HEK293 (cell line): Measurements from ENCODE around the gene THUMPD3.
A peak's percentile ranks its signal among the peaks of the same experiment; 100 is the strongest.

ENCODE experiments used
- EGR2 ChIP-seq: fragments of 450-650 bp; formaldehyde crosslinking; IDR thresholded peaks from 2 replicates; pipeline ENCODE4 v1.5.1; 2016; ENCODE audit warnings: low read depth, missing biosample characterization, missing genetic modification characterization
- KLF8 ChIP-seq: fragments of 450-650 bp; formaldehyde crosslinking; IDR thresholded peaks from 2 replicates; pipeline ENCODE4 v1.5.1; 2016; ENCODE audit warnings: missing biosample characterization, missing genetic modification characterization
- ZNF514 ChIP-seq: fragments of 450-650 bp; formaldehyde crosslinking; IDR thresholded peaks from 2 replicates; pipeline ENCODE4 v1.5.1; 2016; ENCODE audit warnings: missing biosample characterization, missing genetic modification characterization
- TF ChIP-seq, protein P1 (sequence below): fragments of 450-650 bp; formaldehyde crosslinking; IDR thresholded peaks from 2 replicates; pipeline ENCODE4 v1.5.1; 2016; ENCODE audit warnings: missing biosample characterization, missing genetic modification characterization
- TF ChIP-seq, protein P2 (sequence below): fragments of 450-650 bp; formaldehyde crosslinking; IDR thresholded peaks from 2 replicates; pipeline ENCODE4 v1.5.1; 2017; ENCODE audit warnings: missing biosample characterization, mild to moderate bottlenecking, missing genetic modification characterization, moderate library complexity
- TF ChIP-seq, protein P3 (sequence below): fragments of 450-650 bp; formaldehyde crosslinking; IDR thresholded peaks from 2 replicates; pipeline ENCODE4 v1.5.1; 2016; ENCODE audit warnings: missing biosample characterization, missing genetic modification characterization
- TF ChIP-seq, protein P4 (sequence below): fragments of 450-650 bp; formaldehyde crosslinking; IDR thresholded peaks from 2 replicates; pipeline ENCODE4 v1.5.1; 2016; ENCODE audit warnings: missing biosample characterization, missing genetic modification characterization, borderline replicate concordance
- TF ChIP-seq, protein P5 (sequence below): fragments of 450-650 bp; formaldehyde crosslinking; IDR thresholded peaks from 2 replicates; pipeline ENCODE4 v1.5.1; 2016; ENCODE audit warnings: missing biosample characterization, missing genetic modification characterization
- TF ChIP-seq, protein P6 (sequence below): fragments of 450-650 bp; formaldehyde crosslinking; IDR thresholded peaks from 2 replicates; pipeline ENCODE4 v1.5.1; 2016; ENCODE audit warnings: missing biosample characterization, missing genetic modification characterization
- TF ChIP-seq, protein P7 (sequence below): fragments of 450-650 bp; formaldehyde crosslinking; conservative IDR thresholded peaks from 2 replicates; pipeline ENCODE4 v1.5.1; 2016; ENCODE audit warnings: low read depth, missing biosample characterization, missing genetic modification characterization
- TF ChIP-seq, protein P8 (sequence below): fragments of 450-650 bp; formaldehyde crosslinking; IDR thresholded peaks from 2 replicates; pipeline ENCODE4 v1.5.1; 2017; ENCODE audit warnings: missing biosample characterization, missing genetic modification characterization

The THUMPD3 gene

DNA sequence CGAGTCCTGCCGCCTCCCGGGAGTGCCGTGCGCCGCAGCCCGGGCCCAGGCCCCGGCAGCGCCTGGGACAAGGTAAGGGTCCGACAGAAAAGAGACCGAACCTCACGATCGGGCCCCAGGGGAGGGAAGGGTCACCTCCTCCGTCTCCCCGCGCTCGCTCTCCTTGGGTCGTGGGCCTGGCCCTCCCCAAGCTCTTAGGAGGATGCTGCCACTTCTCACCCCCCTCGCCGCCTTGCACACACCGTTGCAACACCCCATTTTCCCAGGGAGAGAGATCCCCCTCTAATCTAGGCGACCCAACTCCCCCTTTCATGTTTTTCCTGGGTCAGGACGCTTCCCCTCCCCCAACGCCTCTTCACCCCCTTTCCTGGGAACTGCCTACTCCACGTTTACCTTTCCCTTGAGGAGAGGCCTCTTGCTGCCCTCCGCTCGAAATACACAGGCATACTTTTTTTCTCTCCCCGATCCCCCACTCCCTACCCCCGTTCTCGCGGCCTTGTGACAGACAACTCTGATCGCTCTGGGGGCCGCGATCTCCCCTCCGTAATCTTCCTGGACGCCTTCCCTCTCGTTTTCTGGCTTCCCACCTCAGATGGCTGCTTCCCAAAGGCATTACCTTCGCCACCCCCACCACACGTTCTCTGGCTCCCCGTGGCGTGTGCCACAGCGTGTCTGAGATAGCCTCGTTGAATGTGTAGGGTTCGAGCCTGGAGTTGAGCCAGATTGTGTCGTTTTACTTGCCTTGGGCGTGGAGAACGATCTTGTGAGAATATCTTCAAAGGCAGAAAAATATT is 35.2 kb downstream of the THUMPD3 start (continued):
- TF ChIP-seq, protein P1, sequence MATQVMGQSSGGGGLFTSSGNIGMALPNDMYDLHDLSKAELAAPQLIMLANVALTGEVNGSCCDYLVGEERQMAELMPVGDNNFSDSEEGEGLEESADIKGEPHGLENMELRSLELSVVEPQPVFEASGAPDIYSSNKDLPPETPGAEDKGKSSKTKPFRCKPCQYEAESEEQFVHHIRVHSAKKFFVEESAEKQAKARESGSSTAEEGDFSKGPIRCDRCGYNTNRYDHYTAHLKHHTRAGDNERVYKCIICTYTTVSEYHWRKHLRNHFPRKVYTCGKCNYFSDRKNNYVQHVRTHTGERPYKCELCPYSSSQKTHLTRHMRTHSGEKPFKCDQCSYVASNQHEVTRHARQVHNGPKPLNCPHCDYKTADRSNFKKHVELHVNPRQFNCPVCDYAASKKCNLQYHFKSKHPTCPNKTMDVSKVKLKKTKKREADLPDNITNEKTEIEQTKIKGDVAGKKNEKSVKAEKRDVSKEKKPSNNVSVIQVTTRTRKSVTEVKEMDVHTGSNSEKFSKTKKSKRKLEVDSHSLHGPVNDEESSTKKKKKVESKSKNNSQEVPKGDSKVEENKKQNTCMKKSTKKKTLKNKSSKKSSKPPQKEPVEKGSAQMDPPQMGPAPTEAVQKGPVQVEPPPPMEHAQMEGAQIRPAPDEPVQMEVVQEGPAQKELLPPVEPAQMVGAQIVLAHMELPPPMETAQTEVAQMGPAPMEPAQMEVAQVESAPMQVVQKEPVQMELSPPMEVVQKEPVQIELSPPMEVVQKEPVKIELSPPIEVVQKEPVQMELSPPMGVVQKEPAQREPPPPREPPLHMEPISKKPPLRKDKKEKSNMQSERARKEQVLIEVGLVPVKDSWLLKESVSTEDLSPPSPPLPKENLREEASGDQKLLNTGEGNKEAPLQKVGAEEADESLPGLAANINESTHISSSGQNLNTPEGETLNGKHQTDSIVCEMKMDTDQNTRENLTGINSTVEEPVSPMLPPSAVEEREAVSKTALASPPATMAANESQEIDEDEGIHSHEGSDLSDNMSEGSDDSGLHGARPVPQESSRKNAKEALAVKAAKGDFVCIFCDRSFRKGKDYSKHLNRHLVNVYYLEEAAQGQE (tag by site-specific recombination), result no peak
- peak; percentile 72 for TF ChIP-seq EGR2 (tag by site-specific recombination)
- TF ChIP-seq, protein P2, sequence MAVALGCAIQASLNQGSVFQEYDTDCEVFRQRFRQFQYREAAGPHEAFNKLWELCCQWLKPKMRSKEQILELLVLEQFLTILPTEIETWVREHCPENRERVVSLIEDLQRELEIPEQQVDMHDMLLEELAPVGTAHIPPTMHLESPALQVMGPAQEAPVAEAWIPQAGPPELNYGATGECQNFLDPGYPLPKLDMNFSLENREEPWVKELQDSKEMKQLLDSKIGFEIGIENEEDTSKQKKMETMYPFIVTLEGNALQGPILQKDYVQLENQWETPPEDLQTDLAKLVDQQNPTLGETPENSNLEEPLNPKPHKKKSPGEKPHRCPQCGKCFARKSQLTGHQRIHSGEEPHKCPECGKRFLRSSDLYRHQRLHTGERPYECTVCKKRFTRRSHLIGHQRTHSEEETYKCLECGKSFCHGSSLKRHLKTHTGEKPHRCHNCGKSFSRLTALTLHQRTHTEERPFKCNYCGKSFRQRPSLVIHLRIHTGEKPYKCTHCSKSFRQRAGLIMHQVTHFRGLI (tag by site-specific recombination), result no peak
- TF ChIP-seq, protein P3, sequence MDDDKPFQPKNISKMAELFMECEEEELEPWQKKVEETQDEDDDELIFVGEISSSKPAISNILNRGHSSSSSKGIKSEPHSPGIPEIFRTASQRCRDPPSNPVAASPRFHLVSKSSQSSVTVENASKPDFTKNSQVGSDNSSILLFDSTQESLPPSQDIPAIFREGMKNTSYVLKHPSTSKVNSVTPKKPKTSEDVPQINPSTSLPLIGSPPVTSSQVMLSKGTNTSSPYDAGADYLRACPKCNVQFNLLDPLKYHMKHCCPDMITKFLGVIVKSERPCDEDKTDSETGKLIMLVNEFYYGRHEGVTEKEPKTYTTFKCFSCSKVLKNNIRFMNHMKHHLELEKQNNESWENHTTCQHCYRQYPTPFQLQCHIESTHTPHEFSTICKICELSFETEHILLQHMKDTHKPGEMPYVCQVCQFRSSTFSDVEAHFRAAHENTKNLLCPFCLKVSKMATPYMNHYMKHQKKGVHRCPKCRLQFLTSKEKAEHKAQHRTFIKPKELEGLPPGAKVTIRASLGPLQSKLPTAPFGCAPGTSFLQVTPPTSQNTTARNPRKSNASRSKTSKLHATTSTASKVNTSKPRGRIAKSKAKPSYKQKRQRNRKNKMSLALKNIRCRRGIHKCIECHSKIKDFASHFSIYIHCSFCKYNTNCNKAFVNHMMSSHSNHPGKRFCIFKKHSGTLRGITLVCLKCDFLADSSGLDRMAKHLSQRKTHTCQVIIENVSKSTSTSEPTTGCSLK (tag by site-specific recombination), result no peak
- TF ChIP-seq KLF8 (tag by site-specific recombination), result peak; percentile 50; the same call in 1 of the 2 replicates
- TF ChIP-seq ZNF514 (tag by site-specific recombination), result no peak
- TF ChIP-seq, protein P4, sequence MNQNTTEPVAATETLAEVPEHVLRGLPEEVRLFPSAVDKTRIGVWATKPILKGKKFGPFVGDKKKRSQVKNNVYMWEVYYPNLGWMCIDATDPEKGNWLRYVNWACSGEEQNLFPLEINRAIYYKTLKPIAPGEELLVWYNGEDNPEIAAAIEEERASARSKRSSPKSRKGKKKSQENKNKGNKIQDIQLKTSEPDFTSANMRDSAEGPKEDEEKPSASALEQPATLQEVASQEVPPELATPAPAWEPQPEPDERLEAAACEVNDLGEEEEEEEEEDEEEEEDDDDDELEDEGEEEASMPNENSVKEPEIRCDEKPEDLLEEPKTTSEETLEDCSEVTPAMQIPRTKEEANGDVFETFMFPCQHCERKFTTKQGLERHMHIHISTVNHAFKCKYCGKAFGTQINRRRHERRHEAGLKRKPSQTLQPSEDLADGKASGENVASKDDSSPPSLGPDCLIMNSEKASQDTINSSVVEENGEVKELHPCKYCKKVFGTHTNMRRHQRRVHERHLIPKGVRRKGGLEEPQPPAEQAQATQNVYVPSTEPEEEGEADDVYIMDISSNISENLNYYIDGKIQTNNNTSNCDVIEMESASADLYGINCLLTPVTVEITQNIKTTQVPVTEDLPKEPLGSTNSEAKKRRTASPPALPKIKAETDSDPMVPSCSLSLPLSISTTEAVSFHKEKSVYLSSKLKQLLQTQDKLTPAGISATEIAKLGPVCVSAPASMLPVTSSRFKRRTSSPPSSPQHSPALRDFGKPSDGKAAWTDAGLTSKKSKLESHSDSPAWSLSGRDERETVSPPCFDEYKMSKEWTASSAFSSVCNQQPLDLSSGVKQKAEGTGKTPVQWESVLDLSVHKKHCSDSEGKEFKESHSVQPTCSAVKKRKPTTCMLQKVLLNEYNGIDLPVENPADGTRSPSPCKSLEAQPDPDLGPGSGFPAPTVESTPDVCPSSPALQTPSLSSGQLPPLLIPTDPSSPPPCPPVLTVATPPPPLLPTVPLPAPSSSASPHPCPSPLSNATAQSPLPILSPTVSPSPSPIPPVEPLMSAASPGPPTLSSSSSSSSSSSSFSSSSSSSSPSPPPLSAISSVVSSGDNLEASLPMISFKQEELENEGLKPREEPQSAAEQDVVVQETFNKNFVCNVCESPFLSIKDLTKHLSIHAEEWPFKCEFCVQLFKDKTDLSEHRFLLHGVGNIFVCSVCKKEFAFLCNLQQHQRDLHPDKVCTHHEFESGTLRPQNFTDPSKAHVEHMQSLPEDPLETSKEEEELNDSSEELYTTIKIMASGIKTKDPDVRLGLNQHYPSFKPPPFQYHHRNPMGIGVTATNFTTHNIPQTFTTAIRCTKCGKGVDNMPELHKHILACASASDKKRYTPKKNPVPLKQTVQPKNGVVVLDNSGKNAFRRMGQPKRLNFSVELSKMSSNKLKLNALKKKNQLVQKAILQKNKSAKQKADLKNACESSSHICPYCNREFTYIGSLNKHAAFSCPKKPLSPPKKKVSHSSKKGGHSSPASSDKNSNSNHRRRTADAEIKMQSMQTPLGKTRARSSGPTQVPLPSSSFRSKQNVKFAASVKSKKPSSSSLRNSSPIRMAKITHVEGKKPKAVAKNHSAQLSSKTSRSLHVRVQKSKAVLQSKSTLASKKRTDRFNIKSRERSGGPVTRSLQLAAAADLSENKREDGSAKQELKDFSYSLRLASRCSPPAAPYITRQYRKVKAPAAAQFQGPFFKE (tag by site-specific recombination), result no peak
- TF ChIP-seq, protein P5, sequence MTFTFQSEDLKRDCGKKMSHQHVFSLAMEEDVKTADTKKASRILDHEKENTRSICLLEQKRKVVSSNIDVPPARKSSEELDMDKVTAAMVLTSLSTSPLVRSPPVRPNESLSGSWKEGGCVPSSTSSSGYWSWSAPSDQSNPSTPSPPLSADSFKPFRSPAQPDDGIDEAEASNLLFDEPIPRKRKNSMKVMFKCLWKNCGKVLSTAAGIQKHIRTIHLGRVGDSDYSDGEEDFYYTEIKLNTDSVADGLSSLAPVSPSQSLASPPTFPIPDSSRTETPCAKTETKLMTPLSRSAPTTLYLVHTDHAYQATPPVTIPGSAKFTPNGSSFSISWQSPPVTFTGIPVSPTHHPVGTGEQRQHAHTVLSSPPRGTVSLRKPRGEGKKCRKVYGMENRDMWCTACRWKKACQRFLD (tag by site-specific recombination), result no peak
- TF ChIP-seq, protein P6, sequence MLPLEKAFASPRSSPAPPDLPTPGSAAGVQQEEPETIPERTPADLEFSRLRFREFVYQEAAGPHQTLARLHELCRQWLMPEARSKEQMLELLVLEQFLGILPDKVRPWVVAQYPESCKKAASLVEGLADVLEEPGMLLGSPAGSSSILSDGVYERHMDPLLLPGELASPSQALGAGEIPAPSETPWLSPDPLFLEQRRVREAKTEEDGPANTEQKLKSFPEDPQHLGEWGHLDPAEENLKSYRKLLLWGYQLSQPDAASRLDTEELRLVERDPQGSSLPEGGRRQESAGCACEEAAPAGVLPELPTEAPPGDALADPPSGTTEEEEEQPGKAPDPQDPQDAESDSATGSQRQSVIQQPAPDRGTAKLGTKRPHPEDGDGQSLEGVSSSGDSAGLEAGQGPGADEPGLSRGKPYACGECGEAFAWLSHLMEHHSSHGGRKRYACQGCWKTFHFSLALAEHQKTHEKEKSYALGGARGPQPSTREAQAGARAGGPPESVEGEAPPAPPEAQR (tag by site-specific recombination), result no peak
- TF ChIP-seq, protein P7, sequence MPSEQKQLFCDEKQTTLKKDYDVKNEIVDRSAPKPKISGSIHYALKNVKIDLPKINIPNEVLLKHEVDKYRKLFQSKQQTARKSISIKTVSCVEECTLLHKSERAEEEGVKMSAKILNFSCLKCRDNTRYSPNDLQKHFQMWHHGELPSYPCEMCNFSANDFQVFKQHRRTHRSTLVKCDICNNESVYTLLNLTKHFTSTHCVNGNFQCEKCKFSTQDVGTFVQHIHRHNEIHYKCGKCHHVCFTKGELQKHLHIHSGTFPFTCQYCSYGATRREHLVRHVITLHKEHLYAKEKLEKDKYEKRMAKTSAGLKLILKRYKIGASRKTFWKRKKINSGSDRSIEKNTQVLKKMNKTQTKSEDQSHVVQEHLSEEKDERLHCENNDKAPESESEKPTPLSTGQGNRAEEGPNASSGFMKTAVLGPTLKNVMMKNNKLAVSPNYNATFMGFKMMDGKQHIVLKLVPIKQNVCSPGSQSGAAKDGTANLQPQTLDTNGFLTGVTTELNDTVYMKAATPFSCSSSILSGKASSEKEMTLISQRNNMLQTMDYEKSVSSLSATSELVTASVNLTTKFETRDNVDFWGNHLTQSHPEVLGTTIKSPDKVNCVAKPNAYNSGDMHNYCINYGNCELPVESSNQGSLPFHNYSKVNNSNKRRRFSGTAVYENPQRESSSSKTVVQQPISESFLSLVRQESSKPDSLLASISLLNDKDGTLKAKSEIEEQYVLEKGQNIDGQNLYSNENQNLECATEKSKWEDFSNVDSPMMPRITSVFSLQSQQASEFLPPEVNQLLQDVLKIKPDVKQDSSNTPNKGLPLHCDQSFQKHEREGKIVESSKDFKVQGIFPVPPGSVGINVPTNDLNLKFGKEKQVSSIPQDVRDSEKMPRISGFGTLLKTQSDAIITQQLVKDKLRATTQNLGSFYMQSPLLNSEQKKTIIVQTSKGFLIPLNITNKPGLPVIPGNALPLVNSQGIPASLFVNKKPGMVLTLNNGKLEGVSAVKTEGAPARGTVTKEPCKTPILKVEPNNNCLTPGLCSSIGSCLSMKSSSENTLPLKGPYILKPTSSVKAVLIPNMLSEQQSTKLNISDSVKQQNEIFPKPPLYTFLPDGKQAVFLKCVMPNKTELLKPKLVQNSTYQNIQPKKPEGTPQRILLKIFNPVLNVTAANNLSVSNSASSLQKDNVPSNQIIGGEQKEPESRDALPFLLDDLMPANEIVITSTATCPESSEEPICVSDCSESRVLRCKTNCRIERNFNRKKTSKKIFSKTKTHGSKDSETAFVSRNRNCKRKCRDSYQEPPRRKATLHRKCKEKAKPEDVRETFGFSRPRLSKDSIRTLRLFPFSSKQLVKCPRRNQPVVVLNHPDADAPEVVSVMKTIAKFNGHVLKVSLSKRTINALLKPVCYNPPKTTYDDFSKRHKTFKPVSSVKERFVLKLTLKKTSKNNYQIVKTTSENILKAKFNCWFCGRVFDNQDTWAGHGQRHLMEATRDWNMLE (tag by site-specific recombination), result 0 out of 2 replicates have a peak, but pooled peaks have one; percentile 10
- TF ChIP-seq, protein P8, sequence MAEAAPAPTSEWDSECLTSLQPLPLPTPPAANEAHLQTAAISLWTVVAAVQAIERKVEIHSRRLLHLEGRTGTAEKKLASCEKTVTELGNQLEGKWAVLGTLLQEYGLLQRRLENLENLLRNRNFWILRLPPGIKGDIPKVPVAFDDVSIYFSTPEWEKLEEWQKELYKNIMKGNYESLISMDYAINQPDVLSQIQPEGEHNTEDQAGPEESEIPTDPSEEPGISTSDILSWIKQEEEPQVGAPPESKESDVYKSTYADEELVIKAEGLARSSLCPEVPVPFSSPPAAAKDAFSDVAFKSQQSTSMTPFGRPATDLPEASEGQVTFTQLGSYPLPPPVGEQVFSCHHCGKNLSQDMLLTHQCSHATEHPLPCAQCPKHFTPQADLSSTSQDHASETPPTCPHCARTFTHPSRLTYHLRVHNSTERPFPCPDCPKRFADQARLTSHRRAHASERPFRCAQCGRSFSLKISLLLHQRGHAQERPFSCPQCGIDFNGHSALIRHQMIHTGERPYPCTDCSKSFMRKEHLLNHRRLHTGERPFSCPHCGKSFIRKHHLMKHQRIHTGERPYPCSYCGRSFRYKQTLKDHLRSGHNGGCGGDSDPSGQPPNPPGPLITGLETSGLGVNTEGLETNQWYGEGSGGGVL (tag by site-specific recombination), result peak; percentile 93
